ENCODE measurements around the gene SUGCT. TPM values are rescaled to one million over a fixed set of nuclear protein-coding genes. Genes with fewer than 3 reads are reported as not detected.

Gene SUGCT
- total RNA-seq, 1 experiment from 2014 or later, result 5.4 TPM

GRCh38 chr7:40848541-40849221 is 713.9 kb downstream of the SUGCT start:
- no peaks in the 10 kb centered on the region for H3K4me1 ChIP-seq (ENCODE audit: insufficient read depth, low read length)
- Mint-ChIP-seq H3K9me3 (0 out of 5 replicates have a peak, but pooled peaks cover 0 to under 1% of the 10 kb centered on the region in 2 experiments), H3K36me3 (ENCODE audit: insufficient read depth in 1 of 3, low read depth in 3 of 3) (peaks cover 0 to 7% (median 3%) of the 10 kb centered on the region in 3 experiments; a peak in 3 of 7 replicates), H3K27me3 (ENCODE audit: low read depth) (peaks cover 3% of the 10 kb centered on the region), H3K27ac (no peak overlapping the region), H3K4me1 (peaks cover 0 to 1% of the 10 kb centered on the region in 2 experiments; a peak in 1 of 4 replicates), H3K4me3 (no peak overlapping the region)
- no peaks in the 10 kb centered on the region for H3K79me1 ChIP-seq (ENCODE audit: insufficient read depth, low read depth, low read length, poor library complexity, severe bottlenecking)
- no peak overlapping the region for H3K23ac ChIP-seq (ENCODE audit: insufficient read length, low read depth, low read length)
- no peak overlapping the region for H3K27ac ChIP-seq (ENCODE audit: insufficient read length, low read depth, low read length)
- H3K9me3 ChIP-seq (ENCODE audit: control insufficient read depth, low read depth, low read length), result no peaks in the 10 kb centered on the region
- H3K56ac ChIP-seq (ENCODE audit: insufficient read length, low read depth, low read length), result no peak overlapping the region
- no CpG with 5 or more reads among the region's 3 CpGs for WGBS (ENCODE audit: extremely low coverage, insufficient read length, low lambda C conversion rate)
- no peak overlapping the region for H3K4me2 ChIP-seq (ENCODE audit: insufficient read depth, insufficient read length, low read length)
- H2AFZ ChIP-seq (ENCODE audit: low read length), result no peak overlapping the region
- no peak overlapping the region for H3T11ph ChIP-seq (ENCODE audit: low read length)
- no peak overlapping the region for H3K9ac ChIP-seq (ENCODE audit: extremely low read depth, insufficient read length, low read length)
- H2BK15ac ChIP-seq (ENCODE audit: low read depth, low read length), result no peak overlapping the region
- H4K8ac ChIP-seq (replicated peaks; ENCODE audit: insufficient read length, low read depth, low read length), result no peak overlapping the region
- no peaks in the 10 kb centered on the region for H3K79me2 ChIP-seq (ENCODE audit: insufficient read depth, low read length)
- H3K14ac ChIP-seq (ENCODE audit: insufficient read depth, low read length), result no peak overlapping the region
- DNase-seq, result no peak
- H2BK12ac ChIP-seq (ENCODE audit: insufficient read length, low read depth, low read length), result no peak overlapping the region
- H3K27me3 ChIP-seq (ENCODE audit: insufficient read depth, low read length), result no peaks in the 10 kb centered on the region
- no peak overlapping the region for H4K91ac ChIP-seq (ENCODE audit: insufficient read length, low read depth, low read length)
- no peak for TF ChIP-seq CTCF (conservative IDR thresholded peaks at IDR 0.05)
- no peaks in the 10 kb centered on the region for H3K23me2 ChIP-seq (ENCODE audit: insufficient read length, low read depth, low read length, poor library complexity, severe bottlenecking)
- H3K4ac ChIP-seq (ENCODE audit: low read depth, low read length), result no peak overlapping the region
- no peak overlapping the region for H2BK5ac ChIP-seq (ENCODE audit: insufficient read length, low read length)
- H4K20me1 ChIP-seq (ENCODE audit: control insufficient read depth, insufficient read depth, insufficient read length), result no peaks in the 10 kb centered on the region
- no peak overlapping the region for H4K5ac ChIP-seq (ENCODE audit: insufficient read length, low read depth, low read length)
- H2BK20ac ChIP-seq (ENCODE audit: low read depth, low read length, poor library complexity, severe bottlenecking), result no peak overlapping the region
- no peak overlapping the region for H3K18ac ChIP-seq (ENCODE audit: insufficient read length, low read depth, low read length)
- no peak overlapping the region for H2BK120ac ChIP-seq (ENCODE audit: low read depth, low read length, poor library complexity, severe bottlenecking)
- no peak overlapping the region for H2AK5ac ChIP-seq (ENCODE audit: insufficient read length, low read length)
